Psoas muscle (tissue), 8 donors: ENCODE measurements around the gene ALG1L2. TPM values are rescaled to one million over a fixed set of nuclear protein-coding genes. Genes with fewer than 3 reads are reported as not detected.
"Not testable (repeated sequence)": the region's sequence is repeated elsewhere in the genome, so short reads cannot be mapped to it uniquely, and the experiment has no call there.

ENCODE experiments used
- ATAC-seq, 4 donors: fragments of 200-7000 bp; cut with Tn5 transposase; one replicate each; pipeline ENCODE4 v1.9.1; 2020; ENCODE audit warnings: moderate library complexity in 3 of 4, mild to moderate bottlenecking in 2 of 4
- DNase-seq, 2 donors: peaks; one replicate each; pipeline ENCODE4 v3.0.0-alpha.2; 2020
- H3K27ac ChIP-seq: fragments of 200-600 bp; one replicate; pipeline ENCODE4 v1.8.0; 2022
- H3K27me3 ChIP-seq, 3 donors: fragments of 200-600 bp in 1 of 3; one replicate each; pipeline versions ENCODE4 v1.6.1 to v1.8.0; 2013 to 2022; ENCODE audit warnings: low read length in 2 of 3, mild to moderate bottlenecking in 2 of 3, moderate library complexity in 1 of 3; ENCODE audit not compliant: insufficient read depth in 3 of 3
- H3K36me3 ChIP-seq, 2 donors: fragments of 200-600 bp in 1 of 2; one replicate each; pipeline versions ENCODE4 v1.6.1 to v1.8.0; 2013 to 2022; ENCODE audit warnings: low read depth in 1 of 2, mild to moderate bottlenecking in 1 of 2, moderate library complexity in 1 of 2; ENCODE audit not compliant: insufficient read depth in 1 of 2
- H3K4me1 ChIP-seq: fragments of 200-600 bp; one replicate; pipeline ENCODE4 v1.8.0; 2022
- H3K4me3 ChIP-seq: fragments of 200-600 bp; one replicate; pipeline ENCODE4 v1.8.0; 2022; ENCODE audit warnings: mild to moderate bottlenecking
- H3K9me3 ChIP-seq: fragments of 200-600 bp; one replicate; pipeline ENCODE4 v1.8.0; 2022
- WGBS, 3 donors: extraction: QIAGEN DNeasy Blood & Tissue Kit; methylation state at CpG; one replicate each; pipeline versions ENCODE4 v1.1.6 to v1.1.7; 2013; 5-methylcytosine and 5-hydroxymethylcytosine counted together
- intact Hi-C, 2 donors: fragments of 100-400 bp; cut with DNase I; formaldehyde crosslinking; loops; one replicate each; pipeline versions ENCODE4 v1.11.0 to v1.14.2; 2022
- long read RNA-seq, 2 donors: library from polyadenylated mRNA; unstranded; transcript quantifications; one replicate each; pipeline ENCODE4 v2.0.0, GENCODE V29; 2021
- polyA plus RNA-seq, 3 donors: library from polyadenylated mRNA; stranded (reverse); fragments of 200-250 nt; gene quantifications; one replicate each; pipeline ENCODE4 v1.2.3, GENCODE V29; 2013
- total RNA-seq, 4 donors: library from RNA; stranded (reverse); fragmentation: NEBNext Ultra II Directional in 2 of 4; extraction: Animal tissue kit (Norgen Biotek cat#: 25700) in 2 of 4; gene quantifications; one replicate each; pipeline versions ENCODE4 v1.2.1 to v1.2.4, GENCODE V29; 2021 to 2023
- TF ChIP-seq, protein P1 (sequence below): fragments of 200-600 bp; IDR thresholded peaks from one replicate; pipeline ENCODE4 v1.8.0; 2022; ENCODE audit warnings: antibody characterized with exemption
- donor health status: healthy with polysubstance abuse.
- donor health status: DM: no; HTN: no; CAD: no; lungs with moderate emphysema.
- donor health status: Bipolar disorder and iron deficiency.
- donor health status: healthy.
- donor health status: DM: yes; HTN: yes; CAD: no.
- donor health status: DM: no; HTN: no; CAD: no.
- donor health status: DM: no; HTN: no; CAD: no.
- donor health status: DM: yes; HTN: yes; CAD: no.

ALG1L2 gene, protein sequence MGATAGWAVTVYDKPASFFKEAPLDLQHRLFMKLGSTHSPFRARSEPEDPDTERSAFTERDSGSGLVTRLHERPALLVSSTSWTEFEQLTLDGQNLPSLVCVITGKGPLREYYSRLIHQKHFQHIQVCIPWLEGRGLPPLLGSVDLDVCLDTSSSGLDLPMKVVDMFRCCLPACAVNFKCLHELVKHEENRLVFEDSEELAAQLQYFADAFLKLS
- total RNA-seq (not detected), polyA plus RNA-seq (not detected)
- long read RNA-seq, donor 1 = 0 reads
- long read RNA-seq, donor 2, partial matches to known transcripts = 0 of 1 reads
- long read RNA-seq, donor 2, other reads (novel, unspliced or antisense) = 1 of 1 reads

DNA sequence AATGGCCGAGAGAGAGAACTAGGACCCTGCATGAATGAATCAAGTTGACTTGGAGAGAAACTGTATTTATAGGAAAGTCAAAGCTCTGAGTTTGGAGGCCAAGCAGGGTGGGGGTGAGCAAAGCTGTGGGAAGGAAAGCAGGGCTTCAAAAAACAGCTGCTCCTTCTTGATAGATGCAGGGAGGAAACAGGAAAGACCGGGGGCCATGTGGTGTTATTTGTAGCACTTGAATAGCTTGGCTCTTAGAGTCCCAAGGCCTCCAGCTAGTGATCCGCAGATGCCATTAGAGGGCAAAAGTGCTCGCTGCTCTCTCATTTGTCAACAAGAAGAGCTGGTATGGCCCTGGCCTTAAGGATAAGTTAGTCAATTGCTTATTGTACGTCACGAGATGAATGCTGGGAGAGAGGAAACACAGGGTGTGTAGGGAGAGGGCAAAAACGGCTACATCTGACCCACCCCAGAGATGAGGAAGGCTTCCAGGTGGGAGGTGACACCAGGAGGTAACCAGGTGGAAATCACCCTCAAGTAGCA is at the start of gene ALG1L2:
Gene ALG1L2 (plus strand): TSS at position 481 of the 531 bp plus-strand sequence. CDS start 186 bp downstream, outside the sequence.
- Histone ChIP-seq H3K27me3 (no peaks in the 10 kb centered on the region), H3K27ac (no peak within 1 kb of the TSS), H3K36me3 (no peaks in the 10 kb centered on the region), H3K4me1 (no peaks in the 10 kb centered on the region), H3K4me3 (no peak within 1 kb of the TSS), H3K9me3 (no peaks in the 10 kb centered on the region)
- DNase-seq (no peak), ATAC-seq (no peak)
- intact Hi-C loops = no loop called here
- WGBS, 3 donors = 44 to 49% (median 45%) methylated on average over 7 of the region's 7 CpGs
- TF ChIP-seq, protein P1, sequence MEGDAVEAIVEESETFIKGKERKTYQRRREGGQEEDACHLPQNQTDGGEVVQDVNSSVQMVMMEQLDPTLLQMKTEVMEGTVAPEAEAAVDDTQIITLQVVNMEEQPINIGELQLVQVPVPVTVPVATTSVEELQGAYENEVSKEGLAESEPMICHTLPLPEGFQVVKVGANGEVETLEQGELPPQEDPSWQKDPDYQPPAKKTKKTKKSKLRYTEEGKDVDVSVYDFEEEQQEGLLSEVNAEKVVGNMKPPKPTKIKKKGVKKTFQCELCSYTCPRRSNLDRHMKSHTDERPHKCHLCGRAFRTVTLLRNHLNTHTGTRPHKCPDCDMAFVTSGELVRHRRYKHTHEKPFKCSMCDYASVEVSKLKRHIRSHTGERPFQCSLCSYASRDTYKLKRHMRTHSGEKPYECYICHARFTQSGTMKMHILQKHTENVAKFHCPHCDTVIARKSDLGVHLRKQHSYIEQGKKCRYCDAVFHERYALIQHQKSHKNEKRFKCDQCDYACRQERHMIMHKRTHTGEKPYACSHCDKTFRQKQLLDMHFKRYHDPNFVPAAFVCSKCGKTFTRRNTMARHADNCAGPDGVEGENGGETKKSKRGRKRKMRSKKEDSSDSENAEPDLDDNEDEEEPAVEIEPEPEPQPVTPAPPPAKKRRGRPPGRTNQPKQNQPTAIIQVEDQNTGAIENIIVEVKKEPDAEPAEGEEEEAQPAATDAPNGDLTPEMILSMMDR = no peak

DNA sequence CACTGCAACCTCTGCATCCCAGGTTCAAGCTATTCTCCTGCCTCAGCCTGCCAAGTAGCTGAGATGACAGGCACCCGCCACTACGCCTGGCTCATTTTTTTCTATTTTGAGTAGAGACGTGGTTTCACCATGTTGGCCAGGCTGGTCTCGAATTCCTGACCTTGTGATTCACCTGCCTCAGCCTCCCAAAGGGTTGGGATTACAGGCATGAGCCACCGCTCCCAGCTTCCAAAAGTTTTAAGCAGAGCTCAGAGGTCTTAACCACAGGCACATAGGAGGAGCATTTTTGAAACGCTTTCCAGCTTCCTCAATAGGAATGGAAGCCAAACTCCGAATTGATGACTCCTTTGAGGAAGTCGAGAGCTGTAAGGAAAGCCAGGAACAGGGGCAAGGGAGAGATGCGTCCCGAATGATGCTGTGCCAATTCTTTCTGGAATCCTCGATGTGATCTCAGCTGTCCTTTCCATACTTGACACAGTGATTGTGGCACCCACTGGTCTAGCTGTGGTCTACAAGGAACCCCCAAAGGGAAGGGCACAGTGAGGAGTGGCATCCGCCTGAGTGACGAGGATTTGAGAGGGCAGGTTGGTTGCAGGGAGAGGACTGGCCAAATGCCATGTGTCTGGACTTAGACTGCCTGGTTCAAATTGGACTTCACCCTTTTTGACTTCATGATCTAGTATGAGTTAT is 44.4 kb upstream of the ALG1L2 start:
- intact Hi-C loops, H3K27me3 ChIP-seq, H3K36me3 ChIP-seq, H3K4me3 ChIP-seq, H3K27ac ChIP-seq, ATAC-seq, H3K9me3 ChIP-seq, H3K4me1 ChIP-seq: not testable (repeated sequence)
- DNase-seq = peak in 1 of 2 donors; percentile 29
- 39 to 50% (median 44%) methylated on average over 11 to 13 of the region's 13 CpGs for WGBS, 3 donors

DNA sequence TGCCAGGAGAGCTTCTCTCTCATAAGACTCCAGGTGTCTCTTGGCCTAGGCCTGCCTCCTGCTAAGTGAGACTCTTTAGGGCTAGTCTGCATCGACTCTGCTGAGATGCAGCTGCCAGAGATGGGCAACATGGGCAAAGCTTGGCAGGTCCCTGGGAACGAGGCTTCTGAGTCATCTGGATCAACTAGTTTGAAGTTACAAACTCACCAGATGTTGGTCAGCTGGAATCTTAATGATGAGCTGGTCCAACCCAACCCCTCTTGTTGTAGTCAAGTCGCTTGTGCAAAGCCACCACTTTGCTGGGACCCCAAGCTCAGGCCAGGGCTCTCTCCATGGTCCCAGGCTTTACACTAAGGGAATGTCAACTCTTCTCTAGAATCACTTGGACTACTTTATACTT is 38.9 kb upstream of the ALG1L2 start:
- H3K36me3 ChIP-seq, intact Hi-C loops, H3K9me3 ChIP-seq, H3K4me1 ChIP-seq, H3K4me3 ChIP-seq, ATAC-seq, H3K27ac ChIP-seq, H3K27me3 ChIP-seq, DNase-seq: not testable (repeated sequence)
- 54 to 60% (median 59%) methylated on average over 3 of the region's 3 CpGs for WGBS, 3 donors

DNA sequence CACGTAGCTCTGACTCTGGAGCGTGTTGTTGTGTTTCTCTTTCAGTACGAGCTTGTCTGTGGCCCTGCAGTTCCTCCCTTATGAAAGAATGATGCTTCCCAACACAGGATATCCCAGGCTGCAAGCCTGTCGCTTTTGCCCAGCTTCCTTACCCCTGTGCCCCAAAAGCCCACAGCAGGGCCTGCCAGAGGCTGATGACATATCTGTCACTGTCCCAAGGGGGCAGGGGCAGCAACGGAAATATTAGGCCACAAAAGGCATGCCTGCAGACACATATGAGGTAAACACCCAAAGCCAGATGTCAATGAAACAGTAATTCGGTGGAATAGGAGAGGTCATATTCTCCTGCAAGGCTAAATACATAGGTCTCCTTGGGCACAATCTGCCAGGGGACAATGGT is 38.0 kb upstream of the ALG1L2 start:
- DNase-seq, intact Hi-C loops, H3K27ac ChIP-seq, H3K27me3 ChIP-seq, H3K36me3 ChIP-seq, H3K9me3 ChIP-seq, H3K4me3 ChIP-seq, H3K4me1 ChIP-seq, ATAC-seq: not testable (repeated sequence)
- WGBS, 3 donors = 62 to 75% (median 63%) methylated on average over 6 of the region's 6 CpGs

DNA sequence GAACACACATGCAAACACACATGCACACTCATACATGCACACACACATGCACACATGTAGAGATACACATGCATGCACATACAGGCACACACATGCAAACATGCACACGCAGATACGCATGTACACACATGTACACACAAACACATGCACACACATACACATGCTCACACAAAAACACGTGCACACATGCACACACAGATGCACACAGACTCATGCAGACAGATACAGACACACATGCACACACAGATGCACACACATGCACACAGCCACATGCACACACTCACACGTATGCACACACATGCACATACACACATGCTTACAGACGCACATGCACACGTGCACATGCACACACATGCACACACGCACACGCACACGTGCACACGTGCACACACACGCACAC is 37.3 kb upstream of the ALG1L2 start:
- H3K27me3 ChIP-seq = peaks cover 0 to 3% (median 0%) of the 10 kb centered on the region in 3 donors
- DNase-seq (no peak), ATAC-seq (no peak)
- TF ChIP-seq, protein P1 = no peak
- intact Hi-C loops = no loop called here
- no peaks in the 10 kb centered on the region for H3K4me1 ChIP-seq
- H3K27ac ChIP-seq = no peak overlapping the region
- no peak overlapping the region for H3K4me3 ChIP-seq
- WGBS, 3 donors = 82 to 98% (median 97%) methylated on average over 2 to 11 of the region's 11 CpGs
- H3K36me3 ChIP-seq = no peaks in the 10 kb centered on the region
- H3K9me3 ChIP-seq = no peaks in the 10 kb centered on the region

DNA sequence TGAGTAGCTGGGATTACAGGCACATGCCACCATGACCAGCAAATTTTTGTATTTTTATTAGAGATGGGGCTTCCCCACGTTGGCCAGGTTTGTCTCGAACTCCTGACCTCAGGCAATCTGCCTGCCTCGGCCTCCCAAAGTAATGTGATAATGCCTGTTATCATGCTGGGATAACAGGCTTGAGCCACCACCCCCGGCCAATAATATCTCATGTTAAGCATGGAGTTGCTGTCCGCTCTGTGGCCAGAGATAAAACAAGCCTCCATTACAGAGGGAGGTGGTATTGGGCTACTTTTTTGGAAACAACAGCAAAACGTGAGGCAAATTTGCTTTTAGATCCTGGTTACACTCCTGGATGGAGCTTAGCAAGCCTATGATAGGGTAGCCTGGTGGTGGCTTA is 32.9 kb upstream of the ALG1L2 start:
- H3K4me1 ChIP-seq = no peaks in the 10 kb centered on the region
- ATAC-seq (no peak), DNase-seq (no peak)
- TF ChIP-seq, protein P1 = no peak
- intact Hi-C loops = no loop called here
- no peak overlapping the region for H3K27ac ChIP-seq
- no peaks in the 10 kb centered on the region for H3K36me3 ChIP-seq
- 57 to 76% methylated on average over 6 of the region's 6 CpGs; no CpG with 5 or more reads in 1 of the 3 donors for WGBS, 3 donors
- no peaks in the 10 kb centered on the region for H3K9me3 ChIP-seq
- peaks cover 0 to 3% (median 0%) of the 10 kb centered on the region in 3 donors for H3K27me3 ChIP-seq
- no peak overlapping the region for H3K4me3 ChIP-seq

DNA sequence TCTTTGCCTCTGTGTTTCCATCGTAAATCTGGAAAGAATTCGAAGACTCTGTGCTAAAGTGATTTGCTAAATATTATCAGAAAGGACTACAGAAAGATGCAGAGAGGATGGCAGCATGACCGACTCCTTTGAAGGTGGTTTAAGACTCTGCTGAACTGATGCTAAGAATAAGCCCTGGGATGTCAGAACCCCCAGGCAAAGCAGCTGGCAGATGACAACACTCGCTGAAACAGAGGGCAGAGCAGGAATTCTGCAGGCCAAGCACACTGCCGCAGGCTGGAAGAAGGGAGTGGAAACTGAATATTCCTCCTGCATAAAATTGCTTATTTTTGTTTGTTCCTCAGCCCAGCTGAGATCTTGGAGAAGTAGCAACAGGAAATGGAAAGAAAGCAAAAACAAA is 29.3 kb upstream of the ALG1L2 start:
- ATAC-seq, H3K27ac ChIP-seq, H3K4me1 ChIP-seq, H3K27me3 ChIP-seq, H3K4me3 ChIP-seq, H3K36me3 ChIP-seq, H3K9me3 ChIP-seq, DNase-seq, intact Hi-C loops: not testable (repeated sequence)
- WGBS, 3 donors = 32 to 60% methylated on average over 5 of the region's 5 CpGs; no CpG with 5 or more reads in 1 of the 3 donors

DNA sequence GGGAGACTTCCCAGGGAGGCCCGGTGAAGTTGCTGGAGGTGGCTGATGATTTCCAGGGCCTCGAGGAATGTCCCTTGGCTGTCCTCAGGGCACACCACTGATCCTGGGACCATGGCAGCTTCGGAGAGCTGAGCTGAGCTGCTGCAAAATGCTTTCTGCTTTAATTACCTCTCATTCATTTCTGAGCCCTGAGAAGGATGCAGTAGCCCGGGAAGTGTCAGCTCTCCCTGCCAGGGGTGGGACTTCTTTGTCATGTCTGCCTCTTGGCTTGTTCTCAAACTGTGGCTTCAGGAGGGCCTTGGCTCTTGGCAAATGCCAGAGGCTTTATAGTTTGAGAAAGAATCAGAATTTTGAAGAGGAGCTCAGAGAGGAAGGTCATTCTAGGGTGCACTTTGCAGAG is 28.7 kb upstream of the ALG1L2 start:
- H3K36me3 ChIP-seq, H3K4me1 ChIP-seq, ATAC-seq, H3K4me3 ChIP-seq, H3K27ac ChIP-seq, H3K27me3 ChIP-seq, intact Hi-C loops, H3K9me3 ChIP-seq, DNase-seq: not testable (repeated sequence)
- WGBS, 3 donors = 23 to 73% methylated on average over 1 to 4 of the region's 4 CpGs; no CpG with 5 or more reads in 1 of the 3 donors
